WTC11 (cell line): ENCODE results near the gene ODAD3. TPM values are rescaled to one million over a fixed set of nuclear protein-coding genes. Genes with fewer than 3 reads are reported as not detected.

Experiments
- ATAC-seq: fragments of 200-7000 bp; cut with Tn5 transposase; 2 replicates; pipeline ENCODE4 v1.10.0; 2021; ENCODE audit warnings: mild to moderate bottlenecking, moderate library complexity
- CTCF ChIA-PET: fragments of 300-600 bp; sonication (Branson Sonifier 250); formaldehyde crosslinking; loops from one replicate; lab custom pipeline; 2021; ENCODE audit warnings: antibody characterized with exemption; lab: Charles Lee
- POLR2A ChIA-PET: fragments of 350-600 bp; sonication (Branson Sonifier 250); formaldehyde crosslinking; loops from one replicate; lab custom pipeline; 2021; ENCODE audit warnings: antibody characterized with exemption; lab: Charles Lee
- DNase-seq: peaks from one replicate; pipeline ENCODE4 v3.0.0; 2021; ENCODE audit warnings: low spot score
- H3K27ac Mint-ChIP-seq: 2 replicates; pipeline ENCODE4 v1.8.0; 2021; ENCODE audit warnings: mixed read lengths
- H3K27me3 Mint-ChIP-seq: 2 replicates; pipeline ENCODE4 v1.8.0; 2021; ENCODE audit warnings: low read depth, mild to moderate bottlenecking, moderate library complexity, mixed read lengths
- H3K36me3 Mint-ChIP-seq: 2 replicates; pipeline ENCODE4 v1.8.0; 2021; ENCODE audit warnings: mixed read lengths
- H3K4me1 Mint-ChIP-seq: 2 replicates; pipeline ENCODE4 v1.8.0; 2022; ENCODE audit warnings: mixed read lengths
- H3K4me3 Mint-ChIP-seq: 2 replicates; pipeline ENCODE4 v1.8.0; 2021; ENCODE audit warnings: mild to moderate bottlenecking, moderate library complexity, mixed read lengths
- H3K9me3 Mint-ChIP-seq: 2 replicates; pipeline ENCODE4 v1.8.0; 2021; ENCODE audit warnings: mixed read lengths
- AFF4 ChIP-seq: sonication (generic); formaldehyde crosslinking; IDR thresholded peaks from 2 replicates; pipeline ENCODE4 v1.8.1; 2023; ENCODE audit warnings: mild to moderate bottlenecking, missing genetic modification reagents, borderline replicate concordance
- ATF3 ChIP-seq: sonication (generic); formaldehyde crosslinking; conservative IDR thresholded peaks from 2 replicates; pipeline ENCODE4 v1.8.1; 2022; ENCODE audit warnings: mild to moderate bottlenecking, missing genetic modification reagents
- E2F4 ChIP-seq: sonication (generic); formaldehyde crosslinking; IDR thresholded peaks from 2 replicates; pipeline ENCODE4 v1.8.1; 2022; ENCODE audit warnings: low read depth, mild to moderate bottlenecking, moderate library complexity, missing genetic modification reagents, borderline replicate concordance
- E2F5 ChIP-seq: sonication (generic); formaldehyde crosslinking; IDR thresholded peaks from 2 replicates; pipeline ENCODE4 v1.8.1; 2022; ENCODE audit warnings: mild to moderate bottlenecking, moderate library complexity, missing genetic modification reagents
- EMX1 ChIP-seq: fragments of 250-450 bp; sonication (Bioruptor Pico); IDR thresholded peaks from 2 replicates; pipeline ENCODE4 v1.8.0; 2021; ENCODE audit warnings: mild to moderate bottlenecking
- KAT7 ChIP-seq: sonication (generic); formaldehyde crosslinking; IDR thresholded peaks from 2 replicates; pipeline ENCODE4 v1.8.1; 2023; ENCODE audit warnings: missing genetic modification reagents, mild to moderate bottlenecking, borderline replicate concordance
- MYBL2 ChIP-seq: sonication (generic); formaldehyde crosslinking; IDR thresholded peaks from 2 replicates; pipeline ENCODE4 v1.8.1; 2023; ENCODE audit warnings: mild to moderate bottlenecking, moderate library complexity, missing genetic modification reagents
- NR1H2 ChIP-seq: sonication (generic); formaldehyde crosslinking; IDR thresholded peaks from 2 replicates; pipeline ENCODE4 v1.9.0; 2021; ENCODE audit warnings: mild to moderate bottlenecking, moderate library complexity, missing genetic modification reagents
- PRRX2 ChIP-seq: fragments of 250-450 bp; sonication (Bioruptor Pico); IDR thresholded peaks from 2 replicates; pipeline ENCODE4 v1.8.0; 2021; ENCODE audit warnings: mild to moderate bottlenecking
- ZNF317 ChIP-seq: sonication (generic); formaldehyde crosslinking; IDR thresholded peaks from 2 replicates; pipeline ENCODE4 v1.8.1; 2023; ENCODE audit warnings: low read depth, mild to moderate bottlenecking, moderate library complexity, missing genetic modification reagents, borderline replicate concordance
- ZNF532 ChIP-seq: fragments of 250-450 bp; sonication (Bioruptor Pico); IDR thresholded peaks from 2 replicates; pipeline ENCODE4 v1.9.0; 2021; ENCODE audit warnings: mild to moderate bottlenecking, borderline replicate concordance
- total RNA-seq: library from RNA; stranded (reverse); gene quantifications from 3 replicates; pipeline ENCODE4 v1.2.3, GENCODE V29; 2021
- TF ChIP-seq, protein P1 (sequence below): fragments of 200-600 bp; IDR thresholded peaks from 2 replicates; pipeline ENCODE4 v1.8.0; 2022; ENCODE audit warnings: antibody characterized with exemption
- TF ChIP-seq, protein P2 (sequence below): fragments of 250-450 bp; sonication (Bioruptor Pico); IDR thresholded peaks from 2 replicates; pipeline ENCODE4 v1.8.0; 2021; ENCODE audit warnings: mild to moderate bottlenecking
- TF ChIP-seq, protein P3 (sequence below): fragments of 250-450 bp; sonication (Bioruptor Pico); IDR thresholded peaks from 2 replicates; pipeline ENCODE4 v1.9.0; 2021; ENCODE audit warnings: moderate library complexity, mild to moderate bottlenecking, inconsistent platforms, borderline replicate concordance

The ODAD3 gene
- total RNA-seq, 1 experiment from 2014 or later: 4.1 TPM

GRCh38 chr19:11382898-11383705 lies 51.8 kb downstream of the ODAD3 start (continued):
- TF ChIP-seq E2F4 (CRISPR knock-in tag) (peak; percentile 59; the same call in 1 of the 2 replicates), MYBL2 (CRISPR knock-in tag) (0 out of 2 replicates have a peak, but pooled peaks have one; percentile 58), NR1H2 (CRISPR knock-in tag) (no peak), KAT7 (CRISPR knock-in tag) (no peak)
- TF ChIP-seq, protein P1, sequence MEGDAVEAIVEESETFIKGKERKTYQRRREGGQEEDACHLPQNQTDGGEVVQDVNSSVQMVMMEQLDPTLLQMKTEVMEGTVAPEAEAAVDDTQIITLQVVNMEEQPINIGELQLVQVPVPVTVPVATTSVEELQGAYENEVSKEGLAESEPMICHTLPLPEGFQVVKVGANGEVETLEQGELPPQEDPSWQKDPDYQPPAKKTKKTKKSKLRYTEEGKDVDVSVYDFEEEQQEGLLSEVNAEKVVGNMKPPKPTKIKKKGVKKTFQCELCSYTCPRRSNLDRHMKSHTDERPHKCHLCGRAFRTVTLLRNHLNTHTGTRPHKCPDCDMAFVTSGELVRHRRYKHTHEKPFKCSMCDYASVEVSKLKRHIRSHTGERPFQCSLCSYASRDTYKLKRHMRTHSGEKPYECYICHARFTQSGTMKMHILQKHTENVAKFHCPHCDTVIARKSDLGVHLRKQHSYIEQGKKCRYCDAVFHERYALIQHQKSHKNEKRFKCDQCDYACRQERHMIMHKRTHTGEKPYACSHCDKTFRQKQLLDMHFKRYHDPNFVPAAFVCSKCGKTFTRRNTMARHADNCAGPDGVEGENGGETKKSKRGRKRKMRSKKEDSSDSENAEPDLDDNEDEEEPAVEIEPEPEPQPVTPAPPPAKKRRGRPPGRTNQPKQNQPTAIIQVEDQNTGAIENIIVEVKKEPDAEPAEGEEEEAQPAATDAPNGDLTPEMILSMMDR: peak; percentile 83
- TF ChIP-seq, protein P2, sequence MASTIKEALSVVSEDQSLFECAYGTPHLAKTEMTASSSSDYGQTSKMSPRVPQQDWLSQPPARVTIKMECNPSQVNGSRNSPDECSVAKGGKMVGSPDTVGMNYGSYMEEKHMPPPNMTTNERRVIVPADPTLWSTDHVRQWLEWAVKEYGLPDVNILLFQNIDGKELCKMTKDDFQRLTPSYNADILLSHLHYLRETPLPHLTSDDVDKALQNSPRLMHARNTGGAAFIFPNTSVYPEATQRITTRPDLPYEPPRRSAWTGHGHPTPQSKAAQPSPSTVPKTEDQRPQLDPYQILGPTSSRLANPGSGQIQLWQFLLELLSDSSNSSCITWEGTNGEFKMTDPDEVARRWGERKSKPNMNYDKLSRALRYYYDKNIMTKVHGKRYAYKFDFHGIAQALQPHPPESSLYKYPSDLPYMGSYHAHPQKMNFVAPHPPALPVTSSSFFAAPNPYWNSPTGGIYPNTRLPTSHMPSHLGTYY (CRISPR knock-in tag): 0 out of 2 replicates have a peak, but pooled peaks have one; percentile 59

DNA sequence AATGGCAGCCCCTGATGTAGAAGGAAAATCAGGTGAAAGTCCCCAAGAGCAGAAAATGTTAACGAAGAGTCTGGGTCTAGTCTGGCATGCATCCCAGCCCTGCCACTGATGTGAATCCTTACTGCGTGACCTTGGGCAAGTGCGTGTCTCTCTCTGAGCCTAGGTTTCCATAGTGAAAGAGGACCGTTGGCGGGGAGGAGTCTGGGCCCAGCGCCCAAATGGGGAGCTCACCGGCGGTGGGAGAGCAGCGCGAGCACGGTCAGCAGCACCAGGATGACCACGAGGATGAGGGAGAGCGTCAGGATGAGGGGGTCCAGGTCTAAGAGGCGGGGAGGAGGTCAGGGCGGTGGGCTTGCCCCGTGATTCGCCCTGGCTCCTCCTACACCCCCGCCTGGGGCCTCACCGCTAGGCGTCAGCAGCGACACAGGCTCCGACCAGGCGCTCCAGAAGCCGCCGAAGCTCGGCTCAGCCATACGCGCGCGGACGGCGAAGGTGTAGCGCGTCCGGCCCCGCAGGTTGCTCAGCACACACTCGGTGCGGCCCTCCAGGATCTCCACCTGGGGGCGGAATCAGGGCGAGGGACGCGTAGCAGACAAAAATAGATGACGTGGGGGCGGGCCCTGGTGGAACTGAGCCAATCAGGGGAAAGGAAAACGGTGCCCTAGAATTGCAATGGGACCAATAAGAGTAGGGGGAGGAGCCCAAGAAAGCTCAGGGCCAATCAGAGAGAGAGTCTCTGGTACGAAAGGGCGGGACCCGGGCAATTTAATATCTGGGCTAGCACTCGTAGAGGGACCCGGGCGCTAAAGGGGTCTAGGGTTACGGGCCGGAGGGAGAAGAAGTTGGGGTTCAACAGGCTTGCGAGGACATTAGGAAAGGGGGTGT lies 54.0 kb downstream of the ODAD3 start:
- POLR2A ChIA-PET: interaction anchor here (0.6 to 5.9 kb wide), 9 partner anchors 10 to 102 kb away, joined by 3 to 115 read pairs (median 5); partner anchors contain the start of genes ODAD3, PRKCSH, RAB3D and RGL3
- peaks cover 3% of the 10 kb centered on the region; the same call in 1 of the 2 replicates for H3K27me3 Mint-ChIP-seq
- peak overlapping the region; percentile 91 for H3K4me3 Mint-ChIP-seq
- H3K36me3 Mint-ChIP-seq: peaks cover 10% of the 10 kb centered on the region
- peak overlapping the region; percentile 100 for H3K27ac Mint-ChIP-seq
- CTCF ChIA-PET: interaction anchor here (0.5 to 5.3 kb wide), 55 partner anchors 9 to 1445 kb away, joined by 3 to 308 read pairs (median 5); partner anchors contain the start of genes CCDC159, CNN1, ECSIT and ELAVL3
- ATAC-seq (peak; percentile 82), DNase-seq (peak; percentile 98)
- peaks cover 3% of the 10 kb centered on the region; the same call in 1 of the 2 replicates for H3K9me3 Mint-ChIP-seq
- peaks cover 32% of the 10 kb centered on the region for H3K4me1 Mint-ChIP-seq
- TF ChIP-seq EMX1 (no peak), E2F4 (CRISPR knock-in tag) (no peak), ZNF317 (CRISPR knock-in tag) (no peak), AFF4 (CRISPR knock-in tag) (no peak), ZNF532 (no peak), ATF3 (CRISPR knock-in tag) (no peak), E2F5 (CRISPR knock-in tag) (no peak; the same call in 1 of the 2 replicates), PRRX2 (no peak)
- TF ChIP-seq, protein P3, sequence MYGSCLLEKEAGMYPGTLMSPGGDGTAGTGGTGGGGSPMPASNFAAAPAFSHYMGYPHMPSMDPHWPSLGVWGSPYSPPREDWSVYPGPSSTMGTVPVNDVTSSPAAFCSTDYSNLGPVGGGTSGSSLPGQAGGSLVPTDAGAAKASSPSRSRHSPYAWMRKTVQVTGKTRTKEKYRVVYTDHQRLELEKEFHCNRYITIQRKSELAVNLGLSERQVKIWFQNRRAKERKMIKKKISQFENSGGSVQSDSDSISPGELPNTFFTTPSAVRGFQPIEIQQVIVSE: no peak
